Measurements from ENCODE around the gene CORO2A. TPM values are rescaled to one million over a fixed set of nuclear protein-coding genes. Genes with fewer than 3 reads are reported as not detected.

The CORO2A gene
- polyA plus RNA-seq, 1 of the 3 experiments (the other 2 are of a cell fraction) = 2.3 TPM

DNA sequence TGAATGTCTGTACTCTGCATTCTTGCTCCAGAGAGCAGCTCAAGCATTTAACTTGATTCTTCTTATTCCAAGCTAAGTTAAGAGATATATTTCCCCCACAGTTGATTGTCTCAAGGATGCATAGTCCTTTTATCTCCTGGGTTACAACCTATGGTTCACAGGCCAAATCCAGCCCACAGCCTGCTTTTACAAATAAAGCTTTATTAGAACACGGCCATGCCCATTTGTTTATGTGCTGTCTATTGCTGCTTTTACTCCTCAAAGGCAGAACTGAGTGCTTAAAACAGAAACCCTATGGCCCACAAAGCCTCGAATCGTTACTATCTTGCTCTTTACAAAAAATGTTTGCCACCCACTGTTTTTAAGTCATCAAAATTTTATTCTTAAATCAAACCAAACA lies 37.2 kb upstream of the CORO2A start:
- ChIA-PET CTCF (interaction anchor here (0.9 to 3.5 kb wide), 5 partner anchors 12 to 155 kb away, joined by 3 to 12 read pairs (median 4); no protein-coding TSS in a partner anchor), POLR2A (no interaction called here)
- DNase-seq = no peak
- H3F3A ChIP-seq (replicated peaks; ENCODE audit: insufficient read depth) = peaks cover 9% of the 10 kb centered on the region
- no peak overlapping the region for H3K4me3 ChIP-seq (ENCODE audit: low read depth in 2 of 2, low read length in 1 of 2)
- H3K4me1 ChIP-seq (ENCODE audit: control insufficient read depth in 1 of 2, insufficient read depth in 2 of 2, low read depth in 1 of 2, low read length in 1 of 2) = 0 out of 4 replicates have a peak, but pooled peaks cover 0 to 10% of the 10 kb centered on the region in 2 experiments
- H3K79me2 ChIP-seq (ENCODE audit: insufficient read depth) = no peaks in the 10 kb centered on the region; the same call in 1 of the 2 replicates
- H2AFZ ChIP-seq (ENCODE audit: low read depth) = no peak overlapping the region
- no peak overlapping the region for H3K9ac ChIP-seq
- no peaks in the 10 kb centered on the region for H3K9me2 ChIP-seq
- peaks cover 4 to 10% of the 10 kb centered on the region in 2 experiments for H3K36me3 ChIP-seq (replicated peaks in 1 of 2; ENCODE audit: control insufficient read depth in 1 of 2, insufficient read depth in 2 of 2, low read length in 1 of 2)
- no peaks in the 10 kb centered on the region for H3K9me3 ChIP-seq
- H3K27ac ChIP-seq (ENCODE audit: low read depth in 2 of 2, low read length in 1 of 2) = no peak overlapping the region
- H4K20me1 ChIP-seq (ENCODE audit: insufficient read depth) = no peaks in the 10 kb centered on the region
- no peaks in the 10 kb centered on the region for H3K27me3 ChIP-seq (ENCODE audit: insufficient read depth)
- WGBS (ENCODE audit: low lambda C conversion rate) = 91% methylated on average over 3 of the region's 3 CpGs
- H3K4me2 ChIP-seq = no peak overlapping the region
- TF ChIP-seq POLR2AphosphoS5 (IDR thresholded peaks at IDR 0.05; ENCODE audit: low read depth, low read length) (no peak), EP300 (IDR thresholded peaks at IDR 0.05; ENCODE audit: borderline replicate concordance in 1 of 2, low read depth in 1 of 2, low read length in 1 of 2) (no peak), MEF2A (IDR thresholded peaks at IDR 0.05; ENCODE audit: borderline replicate concordance, low read depth) (no peak)

DNA sequence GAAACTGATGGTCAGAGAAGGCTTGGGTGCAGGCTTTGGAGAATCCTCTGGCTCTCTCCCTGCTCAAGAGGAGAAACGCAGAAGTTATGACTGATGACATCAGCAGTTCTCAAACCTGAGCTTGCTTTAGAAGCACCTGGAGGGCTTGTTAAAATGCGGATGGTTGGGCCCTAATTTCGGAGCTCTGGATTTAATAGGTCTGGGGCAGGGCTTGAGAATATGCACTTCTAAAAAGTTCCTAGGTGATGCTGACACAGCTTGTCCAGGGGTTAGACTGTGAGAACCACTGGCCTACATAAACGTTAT lies 36.6 kb upstream of the CORO2A start:
- Histone ChIP-seq H3K9me3 (no peaks in the 10 kb centered on the region), H3K27me3 (ENCODE audit: insufficient read depth) (no peaks in the 10 kb centered on the region), H3K36me3 (replicated peaks in 1 of 2; ENCODE audit: control insufficient read depth in 1 of 2, insufficient read depth in 2 of 2, low read length in 1 of 2) (peaks cover 4 to 10% of the 10 kb centered on the region in 2 experiments), H4K20me1 (ENCODE audit: insufficient read depth) (no peaks in the 10 kb centered on the region), H3F3A (replicated peaks; ENCODE audit: insufficient read depth) (peaks cover 9% of the 10 kb centered on the region), H3K9me2 (no peaks in the 10 kb centered on the region), H3K4me1 (ENCODE audit: control insufficient read depth in 1 of 2, insufficient read depth in 2 of 2, low read depth in 1 of 2, low read length in 1 of 2) (0 out of 4 replicates have a peak, but pooled peaks cover 0 to 10% of the 10 kb centered on the region in 2 experiments), H3K4me2 (no peak overlapping the region), H3K4me3 (ENCODE audit: low read depth in 2 of 2, low read length in 1 of 2) (no peak overlapping the region), H3K9ac (no peak overlapping the region), H2AFZ (ENCODE audit: low read depth) (no peak overlapping the region), H3K27ac (ENCODE audit: low read depth in 2 of 2, low read length in 1 of 2) (no peak overlapping the region), H3K79me2 (ENCODE audit: insufficient read depth) (no peaks in the 10 kb centered on the region; the same call in 1 of the 2 replicates)
- TF ChIP-seq SMC3 (IDR thresholded peaks at IDR 0.05; ENCODE audit: low read depth, low read length) (no peak), RFX5 (IDR thresholded peaks at IDR 0.05; ENCODE audit: low read length) (no peak), MXI1 (IDR thresholded peaks at IDR 0.05; ENCODE audit: low read depth, low read length) (no peak), TCF12 (IDR thresholded peaks at IDR 0.05) (no peak), RCOR1 (IDR thresholded peaks at IDR 0.05; ENCODE audit: low read length) (no peak), FOSL2 (IDR thresholded peaks at IDR 0.05; ENCODE audit: borderline replicate concordance, low read depth) (no peak), MEF2A (IDR thresholded peaks at IDR 0.05; ENCODE audit: borderline replicate concordance, low read depth) (no peak), SIN3A (IDR thresholded peaks at IDR 0.05; ENCODE audit: borderline replicate concordance, low read depth, low read length) (no peak), RAD21 (IDR thresholded peaks at IDR 0.05; ENCODE audit: low read length) (no peak), GATA2 (CRISPR knock-in tag; IDR thresholded peaks at IDR 0.05) (no peak), EP300 (IDR thresholded peaks at IDR 0.05; ENCODE audit: borderline replicate concordance in 1 of 2, low read depth in 1 of 2, low read length in 1 of 2) (no peak), RXRA (IDR thresholded peaks at IDR 0.05; ENCODE audit: borderline replicate concordance, low read depth) (no peak), NRF1 (IDR thresholded peaks at IDR 0.05; ENCODE audit: low read depth, low read length) (no peak), FOXM1 (IDR thresholded peaks at IDR 0.05; ENCODE audit: low read depth) (no peak)
- TF ChIP-seq, protein P1, sequence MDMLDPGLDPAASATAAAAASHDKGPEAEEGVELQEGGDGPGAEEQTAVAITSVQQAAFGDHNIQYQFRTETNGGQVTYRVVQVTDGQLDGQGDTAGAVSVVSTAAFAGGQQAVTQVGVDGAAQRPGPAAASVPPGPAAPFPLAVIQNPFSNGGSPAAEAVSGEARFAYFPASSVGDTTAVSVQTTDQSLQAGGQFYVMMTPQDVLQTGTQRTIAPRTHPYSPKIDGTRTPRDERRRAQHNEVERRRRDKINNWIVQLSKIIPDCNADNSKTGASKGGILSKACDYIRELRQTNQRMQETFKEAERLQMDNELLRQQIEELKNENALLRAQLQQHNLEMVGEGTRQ (IDR thresholded peaks at IDR 0.05; ENCODE audit: borderline replicate concordance, low read depth, low read length) = no peak
- TF ChIP-seq, protein P2, sequence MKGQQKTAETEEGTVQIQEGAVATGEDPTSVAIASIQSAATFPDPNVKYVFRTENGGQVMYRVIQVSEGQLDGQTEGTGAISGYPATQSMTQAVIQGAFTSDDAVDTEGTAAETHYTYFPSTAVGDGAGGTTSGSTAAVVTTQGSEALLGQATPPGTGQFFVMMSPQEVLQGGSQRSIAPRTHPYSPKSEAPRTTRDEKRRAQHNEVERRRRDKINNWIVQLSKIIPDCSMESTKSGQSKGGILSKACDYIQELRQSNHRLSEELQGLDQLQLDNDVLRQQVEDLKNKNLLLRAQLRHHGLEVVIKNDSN (IDR thresholded peaks at IDR 0.05; ENCODE audit: borderline replicate concordance, low read depth) = no peak
- TF ChIP-seq, protein P3, sequence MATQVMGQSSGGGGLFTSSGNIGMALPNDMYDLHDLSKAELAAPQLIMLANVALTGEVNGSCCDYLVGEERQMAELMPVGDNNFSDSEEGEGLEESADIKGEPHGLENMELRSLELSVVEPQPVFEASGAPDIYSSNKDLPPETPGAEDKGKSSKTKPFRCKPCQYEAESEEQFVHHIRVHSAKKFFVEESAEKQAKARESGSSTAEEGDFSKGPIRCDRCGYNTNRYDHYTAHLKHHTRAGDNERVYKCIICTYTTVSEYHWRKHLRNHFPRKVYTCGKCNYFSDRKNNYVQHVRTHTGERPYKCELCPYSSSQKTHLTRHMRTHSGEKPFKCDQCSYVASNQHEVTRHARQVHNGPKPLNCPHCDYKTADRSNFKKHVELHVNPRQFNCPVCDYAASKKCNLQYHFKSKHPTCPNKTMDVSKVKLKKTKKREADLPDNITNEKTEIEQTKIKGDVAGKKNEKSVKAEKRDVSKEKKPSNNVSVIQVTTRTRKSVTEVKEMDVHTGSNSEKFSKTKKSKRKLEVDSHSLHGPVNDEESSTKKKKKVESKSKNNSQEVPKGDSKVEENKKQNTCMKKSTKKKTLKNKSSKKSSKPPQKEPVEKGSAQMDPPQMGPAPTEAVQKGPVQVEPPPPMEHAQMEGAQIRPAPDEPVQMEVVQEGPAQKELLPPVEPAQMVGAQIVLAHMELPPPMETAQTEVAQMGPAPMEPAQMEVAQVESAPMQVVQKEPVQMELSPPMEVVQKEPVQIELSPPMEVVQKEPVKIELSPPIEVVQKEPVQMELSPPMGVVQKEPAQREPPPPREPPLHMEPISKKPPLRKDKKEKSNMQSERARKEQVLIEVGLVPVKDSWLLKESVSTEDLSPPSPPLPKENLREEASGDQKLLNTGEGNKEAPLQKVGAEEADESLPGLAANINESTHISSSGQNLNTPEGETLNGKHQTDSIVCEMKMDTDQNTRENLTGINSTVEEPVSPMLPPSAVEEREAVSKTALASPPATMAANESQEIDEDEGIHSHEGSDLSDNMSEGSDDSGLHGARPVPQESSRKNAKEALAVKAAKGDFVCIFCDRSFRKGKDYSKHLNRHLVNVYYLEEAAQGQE (IDR thresholded peaks at IDR 0.05; ENCODE audit: low read depth, low read length) = no peak
- TF ChIP-seq, protein P4, sequence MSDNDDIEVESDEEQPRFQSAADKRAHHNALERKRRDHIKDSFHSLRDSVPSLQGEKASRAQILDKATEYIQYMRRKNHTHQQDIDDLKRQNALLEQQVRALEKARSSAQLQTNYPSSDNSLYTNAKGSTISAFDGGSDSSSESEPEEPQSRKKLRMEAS (IDR thresholded peaks at IDR 0.05; ENCODE audit: low read depth) = no peak
- CTCF ChIA-PET = interaction anchor here (0.9 to 3.5 kb wide), 4 partner anchors 11 to 40 kb away, joined by 3 to 12 read pairs (median 4); no protein-coding TSS in a partner anchor
- 96% methylated on average over 4 of the region's 4 CpGs for WGBS (ENCODE audit: low lambda C conversion rate)
- POLR2A ChIA-PET = no interaction called here
- no peak for DNase-seq
